ENCODE results near the gene RPL10A.

The RPL10A gene

DNA sequence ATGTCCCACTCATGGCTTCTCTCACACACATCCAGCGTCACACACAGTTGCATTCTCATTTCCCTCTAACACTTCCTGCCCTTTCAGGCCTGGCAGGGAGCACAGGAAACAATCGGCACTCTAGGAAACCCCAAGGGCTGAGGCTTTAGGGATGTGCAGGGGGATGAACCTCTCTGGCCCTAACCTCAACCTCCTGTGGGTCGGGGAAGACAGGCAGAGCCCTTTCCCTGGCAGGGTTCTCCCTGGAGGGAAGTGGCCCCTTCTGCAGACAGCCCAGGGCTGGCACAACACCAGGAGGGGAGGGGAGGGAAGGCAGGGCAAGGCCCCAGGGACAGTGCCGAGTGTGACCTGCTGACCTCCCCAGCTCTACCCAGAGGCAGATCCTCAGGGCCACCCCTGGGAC is 26.0 kb downstream of the RPL10A start:
- TF ChIP-seq, protein P1, sequence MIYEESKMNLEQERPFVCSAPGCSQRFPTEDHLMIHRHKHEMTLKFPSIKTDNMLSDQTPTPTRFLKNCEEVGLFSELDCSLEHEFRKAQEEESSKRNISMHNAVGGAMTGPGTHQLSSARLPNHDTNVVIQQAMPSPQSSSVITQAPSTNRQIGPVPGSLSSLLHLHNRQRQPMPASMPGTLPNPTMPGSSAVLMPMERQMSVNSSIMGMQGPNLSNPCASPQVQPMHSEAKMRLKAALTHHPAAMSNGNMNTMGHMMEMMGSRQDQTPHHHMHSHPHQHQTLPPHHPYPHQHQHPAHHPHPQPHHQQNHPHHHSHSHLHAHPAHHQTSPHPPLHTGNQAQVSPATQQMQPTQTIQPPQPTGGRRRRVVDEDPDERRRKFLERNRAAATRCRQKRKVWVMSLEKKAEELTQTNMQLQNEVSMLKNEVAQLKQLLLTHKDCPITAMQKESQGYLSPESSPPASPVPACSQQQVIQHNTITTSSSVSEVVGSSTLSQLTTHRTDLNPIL (CRISPR knock-in tag; IDR thresholded peaks at IDR 0.05; ENCODE audit: low read depth): no peak
- TF ChIP-seq CSDC2 (CRISPR knock-in tag; IDR thresholded peaks at IDR 0.05) (no peak), ARNTL (CRISPR knock-in tag; IDR thresholded peaks at IDR 0.05; ENCODE audit: borderline replicate concordance, low read depth) (no peak), ZFP3 (CRISPR knock-in tag; IDR thresholded peaks at IDR 0.05) (no peak), GLIS3 (CRISPR knock-in tag; IDR thresholded peaks at IDR 0.05) (no peak), PPARA (CRISPR knock-in tag; IDR thresholded peaks at IDR 0.05; ENCODE audit: borderline replicate concordance) (no peak), ZNF70 (CRISPR knock-in tag; IDR thresholded peaks at IDR 0.05) (no peak), TOX (CRISPR knock-in tag; IDR thresholded peaks at IDR 0.05; ENCODE audit: borderline replicate concordance) (no peak), TCF4 (CRISPR knock-in tag; IDR thresholded peaks at IDR 0.05; ENCODE audit: borderline replicate concordance) (no peak), ZFP30 (CRISPR knock-in tag; IDR thresholded peaks at IDR 0.05) (no peak), SNAI2 (CRISPR knock-in tag; IDR thresholded peaks at IDR 0.05) (no peak), ISL1 (CRISPR knock-in tag; IDR thresholded peaks at IDR 0.05) (no peak), ESRRG (CRISPR knock-in tag; IDR thresholded peaks at IDR 0.05) (no peak), ZNF8 (CRISPR knock-in tag; IDR thresholded peaks at IDR 0.05) (no peak)
- TF ChIP-seq, protein P2, sequence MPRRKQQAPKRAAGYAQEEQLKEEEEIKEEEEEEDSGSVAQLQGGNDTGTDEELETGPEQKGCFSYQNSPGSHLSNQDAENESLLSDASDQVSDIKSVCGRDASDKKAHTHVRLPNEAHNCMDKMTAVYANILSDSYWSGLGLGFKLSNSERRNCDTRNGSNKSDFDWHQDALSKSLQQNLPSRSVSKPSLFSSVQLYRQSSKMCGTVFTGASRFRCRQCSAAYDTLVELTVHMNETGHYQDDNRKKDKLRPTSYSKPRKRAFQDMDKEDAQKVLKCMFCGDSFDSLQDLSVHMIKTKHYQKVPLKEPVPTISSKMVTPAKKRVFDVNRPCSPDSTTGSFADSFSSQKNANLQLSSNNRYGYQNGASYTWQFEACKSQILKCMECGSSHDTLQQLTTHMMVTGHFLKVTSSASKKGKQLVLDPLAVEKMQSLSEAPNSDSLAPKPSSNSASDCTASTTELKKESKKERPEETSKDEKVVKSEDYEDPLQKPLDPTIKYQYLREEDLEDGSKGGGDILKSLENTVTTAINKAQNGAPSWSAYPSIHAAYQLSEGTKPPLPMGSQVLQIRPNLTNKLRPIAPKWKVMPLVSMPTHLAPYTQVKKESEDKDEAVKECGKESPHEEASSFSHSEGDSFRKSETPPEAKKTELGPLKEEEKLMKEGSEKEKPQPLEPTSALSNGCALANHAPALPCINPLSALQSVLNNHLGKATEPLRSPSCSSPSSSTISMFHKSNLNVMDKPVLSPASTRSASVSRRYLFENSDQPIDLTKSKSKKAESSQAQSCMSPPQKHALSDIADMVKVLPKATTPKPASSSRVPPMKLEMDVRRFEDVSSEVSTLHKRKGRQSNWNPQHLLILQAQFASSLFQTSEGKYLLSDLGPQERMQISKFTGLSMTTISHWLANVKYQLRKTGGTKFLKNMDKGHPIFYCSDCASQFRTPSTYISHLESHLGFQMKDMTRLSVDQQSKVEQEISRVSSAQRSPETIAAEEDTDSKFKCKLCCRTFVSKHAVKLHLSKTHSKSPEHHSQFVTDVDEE (CRISPR knock-in tag; IDR thresholded peaks at IDR 0.05): no peak
- TF ChIP-seq, protein P3, sequence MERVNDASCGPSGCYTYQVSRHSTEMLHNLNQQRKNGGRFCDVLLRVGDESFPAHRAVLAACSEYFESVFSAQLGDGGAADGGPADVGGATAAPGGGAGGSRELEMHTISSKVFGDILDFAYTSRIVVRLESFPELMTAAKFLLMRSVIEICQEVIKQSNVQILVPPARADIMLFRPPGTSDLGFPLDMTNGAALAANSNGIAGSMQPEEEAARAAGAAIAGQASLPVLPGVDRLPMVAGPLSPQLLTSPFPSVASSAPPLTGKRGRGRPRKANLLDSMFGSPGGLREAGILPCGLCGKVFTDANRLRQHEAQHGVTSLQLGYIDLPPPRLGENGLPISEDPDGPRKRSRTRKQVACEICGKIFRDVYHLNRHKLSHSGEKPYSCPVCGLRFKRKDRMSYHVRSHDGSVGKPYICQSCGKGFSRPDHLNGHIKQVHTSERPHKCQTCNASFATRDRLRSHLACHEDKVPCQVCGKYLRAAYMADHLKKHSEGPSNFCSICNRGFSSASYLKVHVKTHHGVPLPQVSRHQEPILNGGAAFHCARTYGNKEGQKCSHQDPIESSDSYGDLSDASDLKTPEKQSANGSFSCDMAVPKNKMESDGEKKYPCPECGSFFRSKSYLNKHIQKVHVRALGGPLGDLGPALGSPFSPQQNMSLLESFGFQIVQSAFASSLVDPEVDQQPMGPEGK (CRISPR knock-in tag; IDR thresholded peaks at IDR 0.05; ENCODE audit: borderline replicate concordance): no peak
- TF ChIP-seq, protein P4, sequence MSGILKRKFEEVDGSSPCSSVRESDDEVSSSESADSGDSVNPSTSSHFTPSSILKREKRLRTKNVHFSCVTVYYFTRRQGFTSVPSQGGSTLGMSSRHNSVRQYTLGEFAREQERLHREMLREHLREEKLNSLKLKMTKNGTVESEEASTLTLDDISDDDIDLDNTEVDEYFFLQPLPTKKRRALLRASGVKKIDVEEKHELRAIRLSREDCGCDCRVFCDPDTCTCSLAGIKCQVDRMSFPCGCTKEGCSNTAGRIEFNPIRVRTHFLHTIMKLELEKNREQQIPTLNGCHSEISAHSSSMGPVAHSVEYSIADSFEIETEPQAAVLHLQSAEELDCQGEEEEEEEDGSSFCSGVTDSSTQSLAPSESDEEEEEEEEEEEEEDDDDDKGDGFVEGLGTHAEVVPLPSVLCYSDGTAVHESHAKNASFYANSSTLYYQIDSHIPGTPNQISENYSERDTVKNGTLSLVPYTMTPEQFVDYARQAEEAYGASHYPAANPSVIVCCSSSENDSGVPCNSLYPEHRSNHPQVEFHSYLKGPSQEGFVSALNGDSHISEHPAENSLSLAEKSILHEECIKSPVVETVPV (CRISPR knock-in tag; IDR thresholded peaks at IDR 0.05): no peak
- TF ChIP-seq, protein P5, sequence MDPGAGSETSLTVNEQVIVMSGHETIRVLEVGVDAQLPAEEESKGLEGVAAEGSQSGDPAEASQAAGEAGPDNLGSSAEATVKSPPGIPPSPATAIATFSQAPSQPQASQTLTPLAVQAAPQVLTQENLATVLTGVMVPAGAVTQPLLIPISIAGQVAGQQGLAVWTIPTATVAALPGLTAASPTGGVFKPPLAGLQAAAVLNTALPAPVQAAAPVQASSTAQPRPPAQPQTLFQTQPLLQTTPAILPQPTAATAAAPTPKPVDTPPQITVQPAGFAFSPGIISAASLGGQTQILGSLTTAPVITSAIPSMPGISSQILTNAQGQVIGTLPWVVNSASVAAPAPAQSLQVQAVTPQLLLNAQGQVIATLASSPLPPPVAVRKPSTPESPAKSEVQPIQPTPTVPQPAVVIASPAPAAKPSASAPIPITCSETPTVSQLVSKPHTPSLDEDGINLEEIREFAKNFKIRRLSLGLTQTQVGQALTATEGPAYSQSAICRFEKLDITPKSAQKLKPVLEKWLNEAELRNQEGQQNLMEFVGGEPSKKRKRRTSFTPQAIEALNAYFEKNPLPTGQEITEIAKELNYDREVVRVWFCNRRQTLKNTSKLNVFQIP (CRISPR knock-in tag; IDR thresholded peaks at IDR 0.05; ENCODE audit: borderline replicate concordance, low read depth): no peak
- no peak for ATAC-seq

DNA sequence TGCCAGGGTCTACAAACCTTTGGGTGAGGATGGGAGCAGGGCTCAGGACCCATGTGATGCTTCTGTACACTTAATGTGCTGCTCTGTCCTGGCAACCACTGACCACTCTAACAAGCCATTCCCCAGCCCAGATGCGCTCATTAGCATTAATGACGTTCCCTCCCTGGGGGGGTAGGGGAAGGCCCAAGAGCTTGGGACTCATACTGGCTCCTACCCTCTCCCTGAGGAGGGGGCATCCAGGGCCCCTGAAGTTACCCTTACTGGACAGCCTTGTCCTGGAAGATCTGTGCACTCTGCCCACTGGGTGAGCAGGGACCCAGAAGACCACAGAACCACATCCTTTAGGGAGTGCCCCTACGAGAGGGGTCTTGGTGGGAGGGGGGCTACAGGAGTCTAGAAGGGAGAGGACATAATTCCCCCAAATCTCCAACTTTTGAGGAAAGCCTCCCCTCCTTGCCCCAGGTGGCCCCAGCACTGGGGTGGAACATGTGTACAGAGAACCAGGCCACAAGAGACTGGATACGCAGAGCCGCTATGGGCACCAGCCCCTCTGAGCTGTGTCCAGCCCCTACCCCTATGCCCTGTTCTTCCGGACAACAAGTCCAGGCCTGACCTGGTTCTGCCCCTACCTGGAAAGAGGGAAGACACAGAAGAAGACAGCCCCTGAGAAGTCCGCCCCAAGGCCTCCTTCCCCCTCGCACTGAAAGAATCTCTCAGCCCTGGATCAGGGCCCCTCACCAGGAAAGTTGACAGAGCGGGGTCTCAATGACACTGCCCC is 27.2 kb downstream of the RPL10A start:
- ATAC-seq: no peak; the same call in 2 of the 3 replicates
- TF ChIP-seq ZC3H10 (CRISPR knock-in tag; IDR thresholded peaks at IDR 0.05): no peak
- TF ChIP-seq GLIS3 (CRISPR knock-in tag; IDR thresholded peaks at IDR 0.05): no peak
- no peak for TF ChIP-seq RARB (CRISPR knock-in tag; IDR thresholded peaks at IDR 0.05)
- no peak for TF ChIP-seq BACH2 (CRISPR knock-in tag; IDR thresholded peaks at IDR 0.05; ENCODE audit: borderline replicate concordance)
- TF ChIP-seq CSDC2 (CRISPR knock-in tag; IDR thresholded peaks at IDR 0.05): no peak
- no peak for TF ChIP-seq ARNTL (CRISPR knock-in tag; IDR thresholded peaks at IDR 0.05; ENCODE audit: borderline replicate concordance, low read depth)
- no peak for TF ChIP-seq TOX (CRISPR knock-in tag; IDR thresholded peaks at IDR 0.05; ENCODE audit: borderline replicate concordance)
- no peak for TF ChIP-seq ZFP30 (CRISPR knock-in tag; IDR thresholded peaks at IDR 0.05)
- TF ChIP-seq, protein P5 (CRISPR knock-in tag; IDR thresholded peaks at IDR 0.05; ENCODE audit: borderline replicate concordance, low read depth): no peak
- no peak for TF ChIP-seq TCF4 (CRISPR knock-in tag; IDR thresholded peaks at IDR 0.05; ENCODE audit: borderline replicate concordance)
- TF ChIP-seq, protein P3 (CRISPR knock-in tag; IDR thresholded peaks at IDR 0.05; ENCODE audit: borderline replicate concordance): no peak
- no peak for TF ChIP-seq ESRRG (CRISPR knock-in tag; IDR thresholded peaks at IDR 0.05)
- TF ChIP-seq PPARA (CRISPR knock-in tag; IDR thresholded peaks at IDR 0.05; ENCODE audit: borderline replicate concordance): no peak
- TF ChIP-seq, protein P4 (CRISPR knock-in tag; IDR thresholded peaks at IDR 0.05): no peak
- TF ChIP-seq ZNF8 (CRISPR knock-in tag; IDR thresholded peaks at IDR 0.05): no peak
- no peak for TF ChIP-seq ZNF70 (CRISPR knock-in tag; IDR thresholded peaks at IDR 0.05)

Measured in SK-N-SH treated with all-trans-retinoic acid at 6 μM for 48 hours (cell line).